Measurements from ENCODE around the gene TBC1D22A. TPM values are rescaled to one million over a fixed set of nuclear protein-coding genes. Genes with fewer than 3 reads are reported as not detected.

The TBC1D22A gene
- total RNA-seq, 1 experiment from 2014 or later: 27.6 TPM

DNA sequence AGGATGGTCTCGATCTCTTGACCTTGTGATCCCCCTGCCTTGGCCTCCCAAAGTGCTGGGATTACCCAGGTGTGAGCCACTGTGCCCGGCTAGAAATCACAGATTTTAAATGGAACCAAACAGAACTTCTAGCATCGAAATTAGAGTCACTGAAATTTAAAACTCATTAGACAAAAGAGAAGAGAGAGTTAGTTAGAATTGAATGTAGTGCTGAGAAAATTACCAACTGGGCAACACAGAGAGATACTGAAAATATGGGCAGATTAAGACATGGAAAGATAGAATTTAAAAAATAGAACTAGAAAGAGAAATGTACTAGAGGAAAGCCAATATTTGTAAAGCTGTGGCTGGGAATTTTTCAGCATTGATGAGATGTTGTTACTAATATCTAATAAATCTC is 217.9 kb downstream of the TBC1D22A start:
- TF ChIP-seq, protein P1, sequence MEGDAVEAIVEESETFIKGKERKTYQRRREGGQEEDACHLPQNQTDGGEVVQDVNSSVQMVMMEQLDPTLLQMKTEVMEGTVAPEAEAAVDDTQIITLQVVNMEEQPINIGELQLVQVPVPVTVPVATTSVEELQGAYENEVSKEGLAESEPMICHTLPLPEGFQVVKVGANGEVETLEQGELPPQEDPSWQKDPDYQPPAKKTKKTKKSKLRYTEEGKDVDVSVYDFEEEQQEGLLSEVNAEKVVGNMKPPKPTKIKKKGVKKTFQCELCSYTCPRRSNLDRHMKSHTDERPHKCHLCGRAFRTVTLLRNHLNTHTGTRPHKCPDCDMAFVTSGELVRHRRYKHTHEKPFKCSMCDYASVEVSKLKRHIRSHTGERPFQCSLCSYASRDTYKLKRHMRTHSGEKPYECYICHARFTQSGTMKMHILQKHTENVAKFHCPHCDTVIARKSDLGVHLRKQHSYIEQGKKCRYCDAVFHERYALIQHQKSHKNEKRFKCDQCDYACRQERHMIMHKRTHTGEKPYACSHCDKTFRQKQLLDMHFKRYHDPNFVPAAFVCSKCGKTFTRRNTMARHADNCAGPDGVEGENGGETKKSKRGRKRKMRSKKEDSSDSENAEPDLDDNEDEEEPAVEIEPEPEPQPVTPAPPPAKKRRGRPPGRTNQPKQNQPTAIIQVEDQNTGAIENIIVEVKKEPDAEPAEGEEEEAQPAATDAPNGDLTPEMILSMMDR (IDR thresholded peaks at IDR 0.05; ENCODE audit: unreplicated experiment): no peak
- BruUV-seq (replicated peaks): no TSS peak
- CTCF ChIA-PET: no interaction called here
- no peak for DNase-seq
- Mint-ChIP-seq H3K27me3 (ENCODE audit: unreplicated experiment) (no peaks in the 10 kb centered on the region), H3K27ac (ENCODE audit: unreplicated experiment) (no peak overlapping the region), H3K4me3 (ENCODE audit: low read depth, unreplicated experiment) (no peak overlapping the region), H3K9me3 (ENCODE audit: low read depth, unreplicated experiment) (no peaks in the 10 kb centered on the region), H3K36me3 (ENCODE audit: insufficient read depth, unreplicated experiment) (peaks cover 5% of the 10 kb centered on the region), H3K4me1 (ENCODE audit: low read depth, unreplicated experiment) (peaks cover 12% of the 10 kb centered on the region)
- intact Hi-C loops (cut with micrococcal nuclease; ENCODE audit: unreplicated experiment): loop anchor here (10.0 kb wide), 1 partner anchor 146 kb away; no protein-coding TSS in a partner anchor

DNA sequence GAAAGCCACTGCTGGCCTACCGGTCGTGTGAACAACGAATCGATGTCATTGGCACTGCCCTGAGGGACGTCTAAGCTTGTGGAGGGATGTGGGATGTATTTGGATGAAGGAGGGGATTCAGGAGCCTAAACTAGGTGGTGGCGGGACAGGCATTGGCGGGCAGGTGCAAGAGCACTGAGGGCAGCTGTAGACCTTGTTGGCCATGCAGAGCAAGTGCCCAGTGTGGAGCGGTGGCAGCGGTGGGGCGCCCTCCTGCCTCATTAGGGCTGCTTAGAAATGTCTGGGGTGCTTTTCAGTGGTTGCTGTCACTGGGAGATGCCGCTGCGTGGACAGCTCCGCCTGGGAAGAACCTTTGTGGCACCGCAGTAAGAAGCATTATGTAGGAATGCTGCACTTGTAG is 220.2 kb downstream of the TBC1D22A start:
- H3K27ac Mint-ChIP-seq (ENCODE audit: unreplicated experiment): no peak overlapping the region

DNA sequence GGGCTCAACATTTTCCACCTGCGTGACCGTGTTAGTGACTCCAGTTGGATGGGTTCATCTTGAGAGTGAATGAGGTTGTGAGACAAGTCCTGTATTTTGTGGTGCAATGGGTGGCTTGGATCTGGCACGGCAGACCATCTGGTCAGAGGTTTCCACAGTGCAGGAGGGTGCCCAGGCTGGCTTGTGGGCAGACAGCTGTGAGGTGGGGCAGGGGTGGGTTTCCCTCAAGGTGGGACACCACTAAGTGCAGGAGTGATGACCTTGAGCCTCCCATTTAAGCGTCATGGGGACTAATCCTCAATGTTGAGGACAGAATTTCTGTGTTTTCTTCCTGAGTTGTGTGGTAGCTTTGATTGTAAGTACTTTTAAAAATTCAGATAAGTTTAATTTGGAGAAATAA is 220.6 kb downstream of the TBC1D22A start:
- CTCF ChIA-PET: no interaction called here
- DNase-seq: no peak
- peaks cover 6% of the 10 kb centered on the region for H3K36me3 Mint-ChIP-seq (ENCODE audit: insufficient read depth, unreplicated experiment)
- intact Hi-C loops (cut with micrococcal nuclease; ENCODE audit: unreplicated experiment): loop anchor here (10.0 kb wide), 1 partner anchor 148 kb away; no protein-coding TSS in a partner anchor
- BruUV-seq (replicated peaks): no TSS peak
- TF ChIP-seq, protein P1 (IDR thresholded peaks at IDR 0.05; ENCODE audit: unreplicated experiment): no peak
- H3K9me3 Mint-ChIP-seq (ENCODE audit: low read depth, unreplicated experiment): no peaks in the 10 kb centered on the region
- H3K27ac Mint-ChIP-seq (ENCODE audit: unreplicated experiment): no peak overlapping the region
- H3K4me1 Mint-ChIP-seq (ENCODE audit: low read depth, unreplicated experiment): peaks cover 17% of the 10 kb centered on the region
- no peaks in the 10 kb centered on the region for H3K27me3 Mint-ChIP-seq (ENCODE audit: unreplicated experiment)
- H3K4me3 Mint-ChIP-seq (ENCODE audit: low read depth, unreplicated experiment): no peak overlapping the region

More for the DNA sequence above, 220.2 kb downstream of the TBC1D22A start:
- BruUV-seq (replicated peaks): no TSS peak
- Mint-ChIP-seq H3K4me1 (ENCODE audit: low read depth, unreplicated experiment) (peaks cover 17% of the 10 kb centered on the region), H3K9me3 (ENCODE audit: low read depth, unreplicated experiment) (no peaks in the 10 kb centered on the region), H3K4me3 (ENCODE audit: low read depth, unreplicated experiment) (no peak overlapping the region), H3K27me3 (ENCODE audit: unreplicated experiment) (no peaks in the 10 kb centered on the region), H3K36me3 (ENCODE audit: insufficient read depth, unreplicated experiment) (peaks cover 6% of the 10 kb centered on the region)
- intact Hi-C loops (cut with micrococcal nuclease; ENCODE audit: unreplicated experiment): loop anchor here (10.0 kb wide), 1 partner anchor 148 kb away; no protein-coding TSS in a partner anchor
- no peak for DNase-seq
- CTCF ChIA-PET: no interaction called here
- TF ChIP-seq, protein P1 (IDR thresholded peaks at IDR 0.05; ENCODE audit: unreplicated experiment): no peak

DNA sequence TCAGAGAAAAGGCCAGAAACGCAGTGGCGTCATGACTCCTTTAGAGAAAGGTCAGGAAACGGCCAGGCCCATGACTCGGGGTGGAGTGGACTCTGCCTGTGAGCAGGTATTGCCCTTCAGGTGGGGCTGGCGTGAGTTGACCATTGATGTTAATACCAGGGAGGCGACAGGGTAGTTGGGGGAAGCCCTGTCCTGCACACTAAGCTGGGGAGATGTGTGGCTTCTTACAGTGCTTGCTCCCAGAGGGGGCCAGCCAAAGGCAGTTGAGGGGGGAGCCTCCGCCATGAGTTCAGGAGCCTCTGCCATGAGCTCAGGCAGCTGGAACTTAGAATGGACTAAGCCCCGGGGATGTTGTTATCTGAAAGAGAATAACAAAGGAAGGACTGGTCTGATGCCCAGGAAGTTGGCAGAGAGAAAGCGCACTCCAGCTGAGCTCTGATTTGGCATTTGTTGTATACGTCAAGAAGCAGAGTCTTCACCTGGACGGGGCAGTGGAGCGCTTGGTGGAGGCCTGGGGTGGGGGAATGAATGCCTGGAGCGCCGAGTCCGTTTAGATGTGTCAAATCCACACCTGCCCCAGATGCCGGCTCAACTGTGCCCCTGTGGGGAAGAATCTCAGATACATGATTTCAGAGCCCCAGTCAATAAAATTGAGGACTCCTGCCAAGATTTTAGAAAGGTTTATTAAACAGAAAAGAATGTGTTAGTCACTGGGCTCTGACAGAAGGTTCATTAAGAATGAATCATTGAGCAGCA is 222.5 kb downstream of the TBC1D22A start:
- CTCF ChIA-PET: no interaction called here
- Mint-ChIP-seq H3K9me3 (ENCODE audit: low read depth, unreplicated experiment) (no peaks in the 10 kb centered on the region), H3K27me3 (ENCODE audit: unreplicated experiment) (no peaks in the 10 kb centered on the region), H3K27ac (ENCODE audit: unreplicated experiment) (peak overlapping the region; percentile 25), H3K36me3 (ENCODE audit: insufficient read depth, unreplicated experiment) (peaks cover 6% of the 10 kb centered on the region), H3K4me3 (ENCODE audit: low read depth, unreplicated experiment) (peak overlapping the region; percentile 12), H3K4me1 (ENCODE audit: low read depth, unreplicated experiment) (peaks cover 17% of the 10 kb centered on the region)
- intact Hi-C loops (cut with micrococcal nuclease; ENCODE audit: unreplicated experiment): loop anchor here (10.0 kb wide), 1 partner anchor 150 kb away; no protein-coding TSS in a partner anchor
- no TSS peak for BruUV-seq (replicated peaks)
- DNase-seq: peak; percentile 59
- TF ChIP-seq, protein P1 (IDR thresholded peaks at IDR 0.05; ENCODE audit: unreplicated experiment): no peak
